ENCODE measurements around the gene UCK1.

UCK1 gene

DNA sequence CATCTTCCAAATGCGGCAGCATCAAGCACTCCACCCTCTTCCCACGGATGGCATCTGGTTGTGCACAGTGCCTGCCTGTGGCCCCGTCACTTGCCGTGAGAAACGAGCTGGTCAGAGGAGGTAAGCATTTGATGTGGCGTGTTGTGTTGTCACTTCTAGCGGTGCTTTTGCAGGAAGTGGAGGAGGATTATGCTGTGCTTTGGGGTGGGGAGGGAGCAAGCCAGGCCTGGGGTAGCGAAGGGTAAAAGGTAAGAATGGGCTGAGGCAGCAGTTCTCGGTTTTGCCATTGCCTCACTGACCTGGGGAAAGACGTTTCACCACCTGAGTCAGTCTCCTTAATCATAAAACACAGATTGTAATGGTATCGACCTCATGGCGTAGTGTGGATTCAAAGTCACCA is 30.7 kb downstream of the UCK1 start:
- TF ChIP-seq, protein P1, sequence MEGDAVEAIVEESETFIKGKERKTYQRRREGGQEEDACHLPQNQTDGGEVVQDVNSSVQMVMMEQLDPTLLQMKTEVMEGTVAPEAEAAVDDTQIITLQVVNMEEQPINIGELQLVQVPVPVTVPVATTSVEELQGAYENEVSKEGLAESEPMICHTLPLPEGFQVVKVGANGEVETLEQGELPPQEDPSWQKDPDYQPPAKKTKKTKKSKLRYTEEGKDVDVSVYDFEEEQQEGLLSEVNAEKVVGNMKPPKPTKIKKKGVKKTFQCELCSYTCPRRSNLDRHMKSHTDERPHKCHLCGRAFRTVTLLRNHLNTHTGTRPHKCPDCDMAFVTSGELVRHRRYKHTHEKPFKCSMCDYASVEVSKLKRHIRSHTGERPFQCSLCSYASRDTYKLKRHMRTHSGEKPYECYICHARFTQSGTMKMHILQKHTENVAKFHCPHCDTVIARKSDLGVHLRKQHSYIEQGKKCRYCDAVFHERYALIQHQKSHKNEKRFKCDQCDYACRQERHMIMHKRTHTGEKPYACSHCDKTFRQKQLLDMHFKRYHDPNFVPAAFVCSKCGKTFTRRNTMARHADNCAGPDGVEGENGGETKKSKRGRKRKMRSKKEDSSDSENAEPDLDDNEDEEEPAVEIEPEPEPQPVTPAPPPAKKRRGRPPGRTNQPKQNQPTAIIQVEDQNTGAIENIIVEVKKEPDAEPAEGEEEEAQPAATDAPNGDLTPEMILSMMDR (IDR thresholded peaks at IDR 0.05; ENCODE audit: low read length) = no peak
- TF ChIP-seq EZH2 (IDR thresholded peaks at IDR 0.05; ENCODE audit: borderline replicate concordance, low read length) = no peak
- Histone ChIP-seq H3K9ac (ENCODE audit: low read length) (peak overlapping the region; percentile 14; the same call in 1 of the 2 replicates), H3F3A (ENCODE audit: insufficient read depth, low read length) (peaks cover 6% of the 10 kb centered on the region), H4K20me1 (ENCODE audit: insufficient read depth, low read length) (no peaks in the 10 kb centered on the region), H3K4me3 (ENCODE audit: low read depth, low read length, poor library complexity, severe bottlenecking) (no peak overlapping the region), H3K27me3 (ENCODE audit: insufficient read depth, low read length) (no peaks in the 10 kb centered on the region), H2AFZ (ENCODE audit: low read length) (no peak overlapping the region), H3K4me2 (ENCODE audit: low read length) (no peak overlapping the region), H3K36me3 (ENCODE audit: insufficient read depth, low read length) (peaks cover 45% of the 10 kb centered on the region), H3K9me2 (ENCODE audit: low read depth, low read length) (no peaks in the 10 kb centered on the region), H3K79me2 (ENCODE audit: insufficient read depth, low read length) (no peaks in the 10 kb centered on the region), H3K4me1 (ENCODE audit: insufficient read depth, low read length, severe bottlenecking) (peaks cover 30% of the 10 kb centered on the region), H3K27ac (ENCODE audit: low read depth, low read length, poor library complexity, severe bottlenecking) (peak overlapping the region; percentile 70), H3K9me3 (ENCODE audit: low read length) (no peaks in the 10 kb centered on the region)

DNA sequence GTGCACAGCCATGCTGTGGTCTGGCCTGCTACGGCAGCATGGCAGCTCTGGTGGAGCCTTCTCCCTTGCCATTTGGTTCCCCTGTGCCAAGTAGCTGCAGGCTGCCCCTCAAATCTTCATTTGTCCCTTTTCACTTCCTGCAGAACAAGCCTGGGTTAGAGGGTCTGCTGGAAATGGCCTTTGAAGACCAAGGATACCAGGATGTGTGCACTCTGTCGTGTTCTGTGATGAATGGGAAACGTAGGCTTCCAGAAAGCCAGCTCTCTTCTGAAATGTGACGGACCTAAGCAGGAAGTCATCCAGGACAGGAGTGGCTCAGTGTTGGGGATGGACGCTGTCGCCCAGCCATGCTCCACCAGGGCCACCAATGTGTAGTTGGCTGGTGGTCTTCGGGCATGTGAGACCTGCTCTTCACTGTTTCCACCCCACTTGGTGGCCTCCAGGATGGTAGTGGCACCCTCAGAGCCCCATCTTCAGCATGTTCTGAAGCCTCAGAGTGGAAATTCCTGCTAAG is 31.8 kb downstream of the UCK1 start:
- H3K9ac ChIP-seq (ENCODE audit: low read length) = no peak overlapping the region
- peaks cover 6% of the 10 kb centered on the region for H3F3A ChIP-seq (ENCODE audit: insufficient read depth, low read length)
- no peaks in the 10 kb centered on the region for H3K9me3 ChIP-seq (ENCODE audit: low read length)
- H3K27me3 ChIP-seq (ENCODE audit: insufficient read depth, low read length) = no peaks in the 10 kb centered on the region
- no peaks in the 10 kb centered on the region for H4K20me1 ChIP-seq (ENCODE audit: insufficient read depth, low read length)
- H3K4me1 ChIP-seq (ENCODE audit: insufficient read depth, low read length, severe bottlenecking) = peaks cover 28% of the 10 kb centered on the region
- H3K9me2 ChIP-seq (ENCODE audit: low read depth, low read length) = no peaks in the 10 kb centered on the region
- no peak overlapping the region for H2AFZ ChIP-seq (ENCODE audit: low read length)
- peaks cover 56% of the 10 kb centered on the region for H3K36me3 ChIP-seq (ENCODE audit: insufficient read depth, low read length)
- no peak overlapping the region for H3K4me3 ChIP-seq (ENCODE audit: low read depth, low read length, poor library complexity, severe bottlenecking)
- no peak overlapping the region for H3K4me2 ChIP-seq (ENCODE audit: low read length)
- no peaks in the 10 kb centered on the region for H3K79me2 ChIP-seq (ENCODE audit: insufficient read depth, low read length)
- peak overlapping the region; percentile 70 for H3K27ac ChIP-seq (ENCODE audit: low read depth, low read length, poor library complexity, severe bottlenecking)
- no peak for TF ChIP-seq EZH2 (IDR thresholded peaks at IDR 0.05; ENCODE audit: borderline replicate concordance, low read length)
- TF ChIP-seq, protein P1 (IDR thresholded peaks at IDR 0.05; ENCODE audit: low read length) = no peak

DNA sequence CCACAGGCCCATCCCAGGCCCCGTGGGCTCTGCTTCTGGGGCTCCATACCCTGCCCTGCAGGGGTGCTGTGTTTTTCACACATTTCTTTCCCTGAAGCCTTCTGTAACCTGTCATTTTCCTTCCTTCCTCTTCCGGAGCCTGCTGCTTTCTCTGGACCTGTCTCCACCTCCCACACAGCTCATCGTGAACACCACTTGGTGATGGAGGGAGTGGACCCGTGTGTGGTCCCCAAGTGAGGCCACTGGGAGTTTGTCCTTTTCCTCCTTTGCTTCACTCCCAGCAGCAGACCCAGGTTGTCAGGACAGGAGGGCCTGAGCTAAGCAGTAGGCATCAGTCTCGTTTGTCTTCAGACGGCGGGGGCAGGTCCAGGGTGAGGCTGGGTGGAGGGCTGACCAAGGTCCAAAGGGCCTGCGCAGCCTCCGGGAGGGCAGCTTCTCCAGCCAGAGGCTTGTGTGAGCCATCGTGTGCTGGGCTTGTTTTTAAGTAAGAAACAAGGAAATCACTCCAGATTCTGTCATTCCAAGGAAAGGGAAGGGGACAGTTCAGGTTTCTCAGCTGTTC is 34.1 kb downstream of the UCK1 start:
- no peak overlapping the region for H3K4me3 ChIP-seq (ENCODE audit: low read depth, low read length, poor library complexity, severe bottlenecking)
- peaks cover 80% of the 10 kb centered on the region for H3K36me3 ChIP-seq (ENCODE audit: insufficient read depth, low read length)
- H3K9me3 ChIP-seq (ENCODE audit: low read length) = no peaks in the 10 kb centered on the region
- no peaks in the 10 kb centered on the region for H3K9me2 ChIP-seq (ENCODE audit: low read depth, low read length)
- H3K9ac ChIP-seq (ENCODE audit: low read length) = no peak overlapping the region
- H3F3A ChIP-seq (ENCODE audit: insufficient read depth, low read length) = peaks cover 6% of the 10 kb centered on the region
- H3K79me2 ChIP-seq (ENCODE audit: insufficient read depth, low read length) = no peaks in the 10 kb centered on the region
- H4K20me1 ChIP-seq (ENCODE audit: insufficient read depth, low read length) = no peaks in the 10 kb centered on the region
- no peak overlapping the region for H3K27ac ChIP-seq (ENCODE audit: low read depth, low read length, poor library complexity, severe bottlenecking)
- H3K4me2 ChIP-seq (ENCODE audit: low read length) = no peak overlapping the region
- TF ChIP-seq EZH2 (IDR thresholded peaks at IDR 0.05; ENCODE audit: borderline replicate concordance, low read length) = no peak
- TF ChIP-seq, protein P1 (IDR thresholded peaks at IDR 0.05; ENCODE audit: low read length) = no peak
- no peaks in the 10 kb centered on the region for H3K27me3 ChIP-seq (ENCODE audit: insufficient read depth, low read length)
- peaks cover 16% of the 10 kb centered on the region for H3K4me1 ChIP-seq (ENCODE audit: insufficient read depth, low read length, severe bottlenecking)
- no peak overlapping the region for H2AFZ ChIP-seq (ENCODE audit: low read length)
